Measurements from ENCODE around the gene PDCD1. TPM values are rescaled to one million over a fixed set of nuclear protein-coding genes. Genes with fewer than 3 reads are reported as not detected.

The PDCD1 gene
- polyA plus RNA-seq, 1 donor from 2014 or later = 0.19 TPM

DNA sequence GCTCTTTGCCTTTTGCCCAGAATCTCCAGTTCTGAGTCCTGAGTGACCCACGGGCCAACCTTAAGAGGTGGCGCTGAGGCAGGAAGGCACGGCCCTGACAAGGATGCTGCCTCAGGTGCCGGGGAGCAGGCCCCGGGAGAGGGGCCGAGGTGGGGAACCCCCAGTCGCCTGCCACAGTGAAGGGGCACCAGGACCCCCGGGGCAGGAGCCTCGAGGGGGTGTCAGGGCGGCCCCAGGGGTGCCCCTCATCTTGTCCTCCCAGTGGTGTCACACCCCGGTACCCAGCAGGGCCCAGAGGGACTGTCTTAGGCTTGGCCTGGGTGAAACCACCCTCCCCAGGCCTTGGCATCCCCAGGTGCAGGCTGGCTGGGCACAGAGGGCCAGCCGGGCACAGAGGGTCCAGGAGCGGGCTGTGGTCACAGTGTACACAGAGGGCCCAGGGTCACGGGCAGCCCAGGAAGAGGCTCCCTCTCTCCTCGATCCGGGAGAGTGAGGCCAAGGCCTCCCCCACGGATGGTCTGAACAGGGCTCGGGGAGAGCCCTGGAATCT is 1.0 kb downstream of the PDCD1 start:
- H3K4me3 Mint-ChIP-seq = peak overlapping the region in 1 of 4 donors; percentile 16
- peak overlapping the region in 2 of 3 donors; percentile 56 to 80 for H3K27ac Mint-ChIP-seq
- peaks cover 2% of the 10 kb centered on the region for H3K36me3 Mint-ChIP-seq
- H3K27me3 Mint-ChIP-seq = peaks cover 5% of the 10 kb centered on the region
- peaks cover 6 to 13% (median 7%) of the 10 kb centered on the region in 3 donors for H3K4me1 Mint-ChIP-seq
- no peaks in the 10 kb centered on the region for H3K9me3 Mint-ChIP-seq

GRCh38 chr2:241857041-241857541 is 1.6 kb downstream of the PDCD1 start:
- peak overlapping the region in 1 of 4 donors; percentile 42 for H3K4me3 Mint-ChIP-seq
- H3K9me3 Mint-ChIP-seq = no peaks in the 10 kb centered on the region
- peaks cover 5% of the 10 kb centered on the region for H3K27me3 Mint-ChIP-seq
- peaks cover 2% of the 10 kb centered on the region for H3K36me3 Mint-ChIP-seq
- H3K27ac Mint-ChIP-seq = peak overlapping the region in 2 of 3 donors; percentile 67 to 69
- peaks cover 6 to 13% (median 7%) of the 10 kb centered on the region in 3 donors for H3K4me1 Mint-ChIP-seq

GRCh38 chr2:241855888-241856422 is 2.7 kb downstream of the PDCD1 start:
- Mint-ChIP-seq H3K36me3 (peaks cover 2% of the 10 kb centered on the region), H3K27ac (no peak overlapping the region), H3K4me3 (no peak overlapping the region), H3K4me1 (peaks cover 6% of the 10 kb centered on the region in 3 donors), H3K9me3 (no peaks in the 10 kb centered on the region), H3K27me3 (peaks cover 5% of the 10 kb centered on the region)

GRCh38 chr2:241855245-241855887 is 3.3 kb downstream of the PDCD1 start:
- H3K9me3 Mint-ChIP-seq = no peaks in the 10 kb centered on the region
- peaks cover 6% of the 10 kb centered on the region in 3 donors for H3K4me1 Mint-ChIP-seq
- no peak overlapping the region for H3K4me3 Mint-ChIP-seq
- H3K27me3 Mint-ChIP-seq = peaks cover 5% of the 10 kb centered on the region
- peaks cover 2% of the 10 kb centered on the region for H3K36me3 Mint-ChIP-seq
- H3K27ac Mint-ChIP-seq = no peak overlapping the region

GRCh38 chr2:241854342-241855244 is 4.1 kb downstream of the PDCD1 start:
- Mint-ChIP-seq H3K36me3 (no peaks in the 10 kb centered on the region), H3K9me3 (no peaks in the 10 kb centered on the region), H3K4me1 (peaks cover 3% of the 10 kb centered on the region in 3 donors), H3K27ac (no peak overlapping the region), H3K27me3 (peaks cover 2% of the 10 kb centered on the region), H3K4me3 (no peak overlapping the region)

DNA sequence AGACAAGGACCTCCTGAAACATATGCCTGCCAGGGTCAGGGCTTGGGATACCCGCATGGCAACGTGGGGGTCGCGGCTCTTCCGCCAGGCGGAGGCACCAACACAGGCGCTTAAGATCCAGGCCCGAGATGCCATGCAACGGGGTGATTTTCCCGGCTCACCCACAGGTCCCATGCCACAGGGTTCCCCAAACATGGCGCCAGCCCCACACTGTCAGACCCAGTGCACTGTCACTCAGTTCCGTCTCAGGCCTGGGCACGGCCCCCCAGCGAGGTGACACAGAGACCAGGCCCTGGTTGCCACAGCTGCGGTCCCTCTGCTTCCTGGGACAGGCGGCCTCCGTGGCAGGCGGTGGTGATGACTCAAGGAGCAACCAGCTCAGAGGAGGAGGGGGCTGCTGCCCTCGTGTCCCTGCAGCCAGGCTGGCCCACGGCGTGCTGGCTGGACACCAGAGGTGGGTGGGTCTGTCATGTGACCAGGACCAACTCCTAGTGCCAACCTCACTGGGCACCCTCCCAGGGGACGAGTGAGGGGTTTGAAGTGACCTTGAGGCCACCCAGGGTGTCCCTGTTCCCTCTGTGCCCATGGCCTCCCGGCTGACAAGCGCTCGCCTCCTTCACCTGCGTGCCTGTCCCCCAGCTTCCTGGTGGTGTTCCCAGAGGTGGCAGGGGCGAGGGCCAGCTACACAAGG is 4.9 kb downstream of the PDCD1 start:
- H3K9me3 Mint-ChIP-seq = no peaks in the 10 kb centered on the region
- H3K4me3 Mint-ChIP-seq = no peak overlapping the region
- peaks cover 1% of the 10 kb centered on the region for H3K27me3 Mint-ChIP-seq
- H3K4me1 Mint-ChIP-seq = peaks cover 0 to 2% (median 1%) of the 10 kb centered on the region in 3 donors
- no peak overlapping the region for H3K27ac Mint-ChIP-seq
- no peaks in the 10 kb centered on the region for H3K36me3 Mint-ChIP-seq

DNA sequence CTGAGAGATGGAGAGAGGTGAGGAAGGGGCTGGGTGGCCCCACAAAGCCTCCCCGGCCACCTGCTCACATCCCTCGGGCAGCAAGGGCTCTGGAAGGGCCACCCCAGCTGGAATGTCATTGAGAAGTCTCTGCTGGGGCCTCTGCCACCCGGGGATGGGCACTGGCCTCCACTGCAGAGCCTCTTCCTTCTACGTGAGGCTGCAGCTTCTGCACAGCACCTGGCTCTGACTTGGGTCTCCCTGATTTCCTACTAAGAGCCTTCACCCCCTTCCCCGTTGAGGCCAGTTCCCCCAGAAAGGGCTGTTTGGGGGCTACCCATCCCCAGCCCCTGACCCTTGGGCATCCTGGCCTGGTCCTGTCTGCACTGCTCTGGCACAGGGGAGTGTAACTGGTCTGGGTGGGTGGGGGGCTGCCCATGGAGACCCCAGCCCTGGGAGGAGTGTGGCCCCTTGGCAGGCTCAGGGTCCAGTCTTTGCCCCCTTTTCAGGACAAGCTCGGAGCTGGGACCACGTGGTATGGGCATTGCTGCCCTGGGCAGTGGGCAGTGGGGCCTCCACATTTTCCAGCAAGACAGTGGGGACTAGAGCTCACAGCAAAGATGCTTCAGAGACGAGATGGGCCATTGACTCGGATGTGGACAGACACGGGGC is 5.6 kb downstream of the PDCD1 start:
- no peak overlapping the region for H3K27ac Mint-ChIP-seq

DNA sequence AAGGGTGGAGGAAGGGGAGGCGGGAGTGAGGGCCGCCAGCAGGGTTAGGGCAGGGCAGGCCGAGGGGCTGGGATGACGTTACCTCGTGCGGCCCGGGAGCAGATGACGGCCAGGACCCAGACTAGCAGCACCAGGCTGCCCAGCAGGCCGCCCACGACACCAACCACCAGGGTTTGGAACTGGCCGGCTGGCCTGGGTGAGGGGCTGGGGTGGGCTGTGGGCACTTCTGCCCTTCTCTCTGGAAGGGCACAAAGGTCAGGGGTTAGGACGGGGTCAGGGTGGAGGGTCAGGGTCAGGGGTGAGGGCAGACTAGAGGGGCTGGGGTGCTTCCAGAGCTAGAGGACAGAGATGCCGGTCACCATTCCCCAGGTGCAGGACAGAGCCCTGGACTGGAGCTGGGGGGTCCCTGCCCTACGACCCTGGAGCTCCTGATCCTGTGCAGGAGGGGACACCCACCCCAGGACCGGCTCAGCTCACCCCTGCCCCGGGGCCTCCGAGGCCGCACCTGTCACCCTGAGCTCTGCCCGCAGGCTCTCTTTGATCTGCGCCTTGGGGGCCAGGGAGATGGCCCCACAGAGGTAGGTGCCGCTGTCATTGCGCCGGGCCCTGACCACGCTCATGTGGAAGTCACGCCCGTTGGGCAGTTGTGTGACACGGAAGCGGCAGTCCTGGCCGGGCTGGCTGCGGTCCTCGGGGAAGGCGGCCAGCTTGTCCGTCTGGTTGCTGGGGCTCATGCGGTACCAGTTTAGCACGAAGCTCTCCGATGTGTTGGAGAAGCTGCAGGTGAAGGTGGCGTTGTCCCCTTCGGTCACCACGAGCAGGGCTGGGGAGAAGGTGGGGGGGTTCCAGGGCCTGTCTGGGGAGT is 6.3 kb downstream of the PDCD1 start:
- Mint-ChIP-seq H3K4me1 (no peaks in the 10 kb centered on the region), H3K9me3 (no peaks in the 10 kb centered on the region), H3K36me3 (no peaks in the 10 kb centered on the region), H3K27me3 (peaks cover 1% of the 10 kb centered on the region), H3K4me3 (no peak overlapping the region), H3K27ac (no peak overlapping the region)

More for the DNA sequence above, 5.6 kb downstream of the PDCD1 start:
- no peaks in the 10 kb centered on the region for H3K36me3 Mint-ChIP-seq
- no peak overlapping the region for H3K4me3 Mint-ChIP-seq
- no peaks in the 10 kb centered on the region for H3K9me3 Mint-ChIP-seq
- H3K27me3 Mint-ChIP-seq = peaks cover 1% of the 10 kb centered on the region
- H3K4me1 Mint-ChIP-seq = peaks cover 0 to under 1% (median 0%) of the 10 kb centered on the region in 3 donors

GRCh38 chr2:241851325-241852115 is 7.2 kb downstream of the PDCD1 start:
- H3K4me1 Mint-ChIP-seq = no peaks in the 10 kb centered on the region
- peaks cover 1% of the 10 kb centered on the region for H3K27me3 Mint-ChIP-seq
- no peaks in the 10 kb centered on the region for H3K9me3 Mint-ChIP-seq
- no peak overlapping the region for H3K4me3 Mint-ChIP-seq
- no peaks in the 10 kb centered on the region for H3K36me3 Mint-ChIP-seq
- peak overlapping the region in 1 of 3 donors; percentile 27 for H3K27ac Mint-ChIP-seq

- peaks cover 2 to 5% (median 3%) of the 10 kb centered on the region in 3 donors for H3K4me1 Mint-ChIP-seq
- peaks cover 1% of the 10 kb centered on the region for H3K27me3 Mint-ChIP-seq
- no peaks in the 10 kb centered on the region for H3K36me3 Mint-ChIP-seq
- H3K4me3 Mint-ChIP-seq = no peak overlapping the region
- H3K9me3 Mint-ChIP-seq = no peaks in the 10 kb centered on the region
- no peak overlapping the region for H3K27ac Mint-ChIP-seq
Observed at GRCh38 chr2:241850544-241851324, 8.0 kb downstream of the PDCD1 start.

- Mint-ChIP-seq H3K36me3 (no peaks in the 10 kb centered on the region), H3K27me3 (peaks cover 1% of the 10 kb centered on the region), H3K4me1 (peaks cover 6 to 11% (median 11%) of the 10 kb centered on the region in 3 donors), H3K4me3 (no peak overlapping the region), H3K9me3 (no peaks in the 10 kb centered on the region), H3K27ac (no peak overlapping the region)
Observed at GRCh38 chr2:241849616-241850543, 8.8 kb downstream of the PDCD1 start.

Data from IgD-negative memory B cell (primary cell).